ENCODE data around the gene HOXA5. TPM values are rescaled to one million over a fixed set of nuclear protein-coding genes. Genes with fewer than 3 reads are reported as not detected.

HOXA5 gene
- total RNA-seq, 1 donor from 2014 or later = 4.2 TPM

- peaks cover 7 to 17% (median 15%) of the 10 kb centered on the region in 3 donors for H3K27me3 ChIP-seq (ENCODE audit: control insufficient read depth in 3 of 3, insufficient read depth in 3 of 3, low read length in 3 of 3)
- H3K36me3 ChIP-seq (ENCODE audit: control insufficient read depth in 3 of 3, insufficient read depth in 3 of 3, low read length in 3 of 3) = no peaks in the 10 kb centered on the region
- H3K27ac ChIP-seq (ENCODE audit: low read depth, low read length) = peak overlapping the region; percentile 84
- H3K9me3 ChIP-seq (ENCODE audit: control insufficient read depth in 3 of 3, low read length in 3 of 3) = no peaks in the 10 kb centered on the region
- peaks cover 41 to 57% (median 45%) of the 10 kb centered on the region in 3 donors for H3K4me1 ChIP-seq (ENCODE audit: control insufficient read depth in 3 of 3, insufficient read depth in 3 of 3, low read length in 3 of 3)
- H3K4me3 ChIP-seq (ENCODE audit: low read length in 3 of 3) = peak overlapping the region; percentile 48 to 84 (median 81)
- peak overlapping the region; percentile 58 to 97 (median 69) for H3K9ac ChIP-seq (ENCODE audit: low read depth in 1 of 3, low read length in 3 of 3)
Observed at GRCh38 chr7:27176524-27176845, 33.0 kb upstream of the HOXA5 start.

- Histone ChIP-seq H3K9ac (ENCODE audit: low read depth in 1 of 3, low read length in 3 of 3) (peak overlapping the region; percentile 58 to 97 (median 69)), H3K9me3 (ENCODE audit: control insufficient read depth in 3 of 3, low read length in 3 of 3) (no peaks in the 10 kb centered on the region), H3K27me3 (ENCODE audit: control insufficient read depth in 3 of 3, insufficient read depth in 3 of 3, low read length in 3 of 3) (peaks cover 7 to 20% (median 13%) of the 10 kb centered on the region in 3 donors), H3K27ac (ENCODE audit: low read depth, low read length) (peak overlapping the region; percentile 84), H3K4me3 (ENCODE audit: low read length in 3 of 3) (peak overlapping the region; percentile 48 to 84 (median 81)), H3K4me1 (ENCODE audit: control insufficient read depth in 3 of 3, insufficient read depth in 3 of 3, low read length in 3 of 3) (peaks cover 45 to 60% (median 48%) of the 10 kb centered on the region in 3 donors), H3K36me3 (ENCODE audit: control insufficient read depth in 3 of 3, insufficient read depth in 3 of 3, low read length in 3 of 3) (no peaks in the 10 kb centered on the region)
Observed at GRCh38 chr7:27175626-27176523, 32.4 kb upstream of the HOXA5 start.

DNA sequence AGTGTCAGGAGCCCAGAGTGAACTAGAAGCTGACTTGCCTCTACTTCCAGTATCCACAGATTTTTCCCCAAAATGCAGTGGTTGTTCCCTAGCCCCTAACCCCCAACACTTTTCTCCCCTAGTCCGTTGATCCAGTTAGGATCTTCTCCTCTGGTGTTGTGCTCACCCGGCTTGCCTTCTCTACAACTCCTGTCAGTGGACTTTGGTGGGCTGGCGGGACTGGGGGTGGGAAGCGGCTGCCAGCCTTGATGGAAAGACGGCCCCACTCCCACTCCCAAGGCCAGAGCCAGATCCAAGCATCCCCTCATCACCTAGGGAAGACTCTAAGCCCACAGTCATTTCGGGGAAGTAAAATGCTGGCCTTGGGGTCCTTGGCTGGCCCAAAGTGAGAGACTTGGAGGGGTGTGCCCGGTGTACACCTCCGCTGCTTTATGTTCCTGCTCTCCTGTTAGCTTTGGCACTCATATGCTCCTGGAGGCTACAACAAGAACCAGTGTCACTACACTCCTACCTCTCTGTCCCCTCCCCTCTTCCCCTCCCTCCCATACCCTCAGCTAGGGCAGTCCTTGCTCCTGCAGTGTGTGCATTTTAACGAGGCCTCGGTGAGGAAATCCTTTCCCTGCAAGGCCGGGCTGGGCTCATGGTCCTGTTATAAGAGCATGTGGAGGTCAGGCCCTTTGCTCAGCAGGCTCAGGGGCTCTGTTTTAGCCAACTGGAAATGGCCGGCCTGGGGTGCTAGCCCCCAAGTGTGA is 31.6 kb upstream of the HOXA5 start:
- peaks cover 47 to 54% (median 53%) of the 10 kb centered on the region in 3 donors for H3K4me1 ChIP-seq (ENCODE audit: control insufficient read depth in 3 of 3, insufficient read depth in 3 of 3, low read length in 3 of 3)
- peak overlapping the region; percentile 84 for H3K27ac ChIP-seq (ENCODE audit: low read depth, low read length)
- H3K36me3 ChIP-seq (ENCODE audit: control insufficient read depth in 3 of 3, insufficient read depth in 3 of 3, low read length in 3 of 3) = no peaks in the 10 kb centered on the region
- peak overlapping the region; percentile 74 to 97 (median 90) for H3K9ac ChIP-seq (ENCODE audit: low read depth in 1 of 3, low read length in 3 of 3)
- H3K4me3 ChIP-seq (ENCODE audit: low read length in 3 of 3) = peak overlapping the region; percentile 60 to 84 (median 81)
- peaks cover 3 to 20% (median 7%) of the 10 kb centered on the region in 3 donors for H3K27me3 ChIP-seq (ENCODE audit: control insufficient read depth in 3 of 3, insufficient read depth in 3 of 3, low read length in 3 of 3)
- no peaks in the 10 kb centered on the region for H3K9me3 ChIP-seq (ENCODE audit: control insufficient read depth in 3 of 3, low read length in 3 of 3)

DNA sequence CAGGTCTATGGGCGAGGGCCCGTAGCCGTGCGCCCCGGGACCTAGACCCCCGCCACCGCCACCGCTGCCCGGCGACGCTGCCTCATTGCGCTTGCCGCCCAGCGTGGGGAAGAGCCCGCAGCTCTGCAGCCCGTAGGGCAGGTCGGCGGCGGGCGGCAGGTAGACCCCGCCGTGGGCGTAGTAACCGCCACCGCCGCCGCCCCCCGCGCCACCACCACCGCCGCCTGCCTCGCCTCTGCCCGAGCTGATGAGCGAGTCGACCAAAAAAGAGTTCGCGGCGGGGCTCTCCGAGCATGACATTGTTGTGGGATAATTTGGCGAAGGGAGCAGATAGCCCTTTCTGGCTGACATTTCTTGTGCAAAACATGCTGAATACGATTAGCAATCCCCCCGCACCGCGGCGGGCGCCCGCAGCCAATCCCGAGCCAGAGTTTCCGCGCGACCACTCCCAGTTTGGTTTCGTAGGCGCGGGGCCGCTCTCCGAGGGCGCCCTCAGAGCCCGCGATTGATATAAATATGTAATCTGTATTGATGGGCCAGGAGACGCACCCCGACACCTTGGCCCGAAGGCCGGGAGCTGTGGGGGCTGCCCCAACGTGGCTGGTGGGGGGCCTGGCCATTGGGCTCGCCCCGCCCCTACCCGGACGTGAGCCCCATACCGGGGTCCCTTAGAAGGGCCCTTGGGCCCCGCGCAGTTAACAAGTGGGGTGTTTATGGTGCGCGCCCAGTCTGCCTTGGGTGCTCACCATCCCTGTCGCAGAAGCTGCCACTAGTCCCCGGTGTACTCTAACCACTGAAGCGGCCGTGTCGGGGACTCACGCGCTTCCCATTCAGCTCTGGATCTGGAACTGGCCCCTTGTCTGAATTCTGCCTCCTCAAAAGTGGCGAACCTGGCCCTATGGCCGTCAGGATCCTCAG is 30.7 kb upstream of the HOXA5 start, which contains the start of gene HOXA10:
HOXA10 (minus strand) TSS at position 365 of the 918 bp plus-strand sequence; CDS start at position 351, 14 bp downstream.
- Histone ChIP-seq H3K4me1 (ENCODE audit: control insufficient read depth in 3 of 3, insufficient read depth in 3 of 3, low read length in 3 of 3) (peaks cover 49 to 54% (median 52%) of the 10 kb centered on the region in 3 donors), H3K9ac (ENCODE audit: low read depth in 1 of 3, low read length in 3 of 3) (peak within 1 kb of the TSS; percentile 74 to 97 (median 90))

DNA sequence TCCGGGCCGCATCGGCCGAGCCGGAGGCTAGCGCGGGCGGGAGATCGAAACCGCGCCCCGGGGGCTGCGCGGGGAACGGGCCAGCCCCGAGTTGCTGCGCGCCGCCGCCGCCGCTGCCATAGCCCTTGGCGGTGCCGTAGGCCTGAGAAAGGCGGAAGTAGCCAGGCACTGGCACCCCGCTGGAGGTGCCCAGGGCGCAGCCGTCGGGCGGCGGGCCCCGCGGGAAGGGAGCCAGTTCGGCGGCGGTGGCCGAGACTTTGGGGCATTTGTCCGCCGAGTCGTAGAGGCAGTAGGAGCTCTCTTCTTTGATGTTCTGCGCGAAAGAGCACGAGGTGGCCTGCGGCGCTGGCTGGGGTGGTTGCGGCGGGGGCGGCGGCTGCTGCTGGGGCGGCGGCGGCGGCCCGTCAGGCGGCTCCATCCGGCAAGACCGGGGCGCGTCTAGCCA is 30.1 kb upstream of the HOXA5 start:
- Histone ChIP-seq H3K4me3 (ENCODE audit: low read length in 3 of 3) (peak overlapping the region; percentile 69 to 84 (median 81)), H3K4me1 (ENCODE audit: control insufficient read depth in 3 of 3, insufficient read depth in 3 of 3, low read length in 3 of 3) (peaks cover 52 to 59% (median 55%) of the 10 kb centered on the region in 3 donors), H3K9ac (ENCODE audit: low read depth in 1 of 3, low read length in 3 of 3) (peak overlapping the region; percentile 74 to 97 (median 90)), H3K9me3 (ENCODE audit: control insufficient read depth in 3 of 3, low read length in 3 of 3) (no peaks in the 10 kb centered on the region), H3K36me3 (ENCODE audit: control insufficient read depth in 3 of 3, insufficient read depth in 3 of 3, low read length in 3 of 3) (no peaks in the 10 kb centered on the region), H3K27me3 (ENCODE audit: control insufficient read depth in 3 of 3, insufficient read depth in 3 of 3, low read length in 3 of 3) (peaks cover 3 to 20% (median 4%) of the 10 kb centered on the region in 3 donors), H3K27ac (ENCODE audit: low read depth, low read length) (peak overlapping the region; percentile 84)

More for the DNA sequence above, 30.7 kb upstream of the HOXA5 start, which contains the start of gene HOXA10:
- H3K4me3 ChIP-seq (ENCODE audit: low read length in 3 of 3) = peak within 1 kb of the TSS; percentile 69 to 84 (median 81)
- H3K36me3 ChIP-seq (ENCODE audit: control insufficient read depth in 3 of 3, insufficient read depth in 3 of 3, low read length in 3 of 3) = no peaks in the 10 kb centered on the region
- H3K9me3 ChIP-seq (ENCODE audit: control insufficient read depth in 3 of 3, low read length in 3 of 3) = no peaks in the 10 kb centered on the region
- H3K27me3 ChIP-seq (ENCODE audit: control insufficient read depth in 3 of 3, insufficient read depth in 3 of 3, low read length in 3 of 3) = peaks cover 3 to 20% (median 4%) of the 10 kb centered on the region in 3 donors
- peak within 1 kb of the TSS; percentile 84 for H3K27ac ChIP-seq (ENCODE audit: low read depth, low read length)

GRCh38 chr7:27172823-27173510 is 29.5 kb upstream of the HOXA5 start:
- peak overlapping the region; percentile 80 to 84 (median 81) for H3K4me3 ChIP-seq (ENCODE audit: low read length in 3 of 3)
- peak overlapping the region; percentile 74 to 97 (median 90) for H3K9ac ChIP-seq (ENCODE audit: low read depth in 1 of 3, low read length in 3 of 3)
- H3K4me1 ChIP-seq (ENCODE audit: control insufficient read depth in 3 of 3, insufficient read depth in 3 of 3, low read length in 3 of 3) = peaks cover 56 to 64% (median 60%) of the 10 kb centered on the region in 3 donors
- H3K27me3 ChIP-seq (ENCODE audit: control insufficient read depth in 3 of 3, insufficient read depth in 3 of 3, low read length in 3 of 3) = peaks cover 6 to 20% (median 7%) of the 10 kb centered on the region in 3 donors
- no peaks in the 10 kb centered on the region for H3K36me3 ChIP-seq (ENCODE audit: control insufficient read depth in 3 of 3, insufficient read depth in 3 of 3, low read length in 3 of 3)
- peak overlapping the region; percentile 84 for H3K27ac ChIP-seq (ENCODE audit: low read depth, low read length)
- no peaks in the 10 kb centered on the region for H3K9me3 ChIP-seq (ENCODE audit: control insufficient read depth in 3 of 3, low read length in 3 of 3)

DNA sequence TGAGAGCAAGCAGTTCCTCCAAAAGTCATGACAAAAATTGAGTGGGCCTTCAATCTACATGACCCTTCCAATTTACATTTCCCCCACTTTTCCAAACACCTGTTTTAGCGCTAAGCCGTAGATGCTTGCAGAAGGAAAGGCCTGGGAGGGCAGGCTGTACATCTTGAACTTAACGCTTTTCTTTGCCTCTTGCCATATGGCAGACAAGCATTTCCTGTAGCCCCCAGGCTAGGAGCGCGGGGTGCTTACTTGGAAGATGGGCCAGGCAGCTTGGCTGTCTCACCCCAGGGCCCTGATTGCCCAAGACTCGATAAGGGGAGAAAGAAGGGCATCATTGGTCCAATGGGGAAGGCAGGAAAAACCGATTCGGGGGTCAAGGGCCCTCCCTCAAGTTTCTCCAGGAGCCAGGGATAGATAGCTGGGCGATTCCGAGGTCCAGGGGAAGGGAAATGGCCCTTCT is 28.9 kb upstream of the HOXA5 start:
- peaks cover 50 to 66% (median 58%) of the 10 kb centered on the region in 3 donors for H3K4me1 ChIP-seq (ENCODE audit: control insufficient read depth in 3 of 3, insufficient read depth in 3 of 3, low read length in 3 of 3)
- H3K27me3 ChIP-seq (ENCODE audit: control insufficient read depth in 3 of 3, insufficient read depth in 3 of 3, low read length in 3 of 3) = peaks cover 6 to 20% (median 7%) of the 10 kb centered on the region in 3 donors
- H3K9ac ChIP-seq (ENCODE audit: low read depth in 1 of 3, low read length in 3 of 3) = peak overlapping the region; percentile 74 to 97 (median 90)
- no peaks in the 10 kb centered on the region for H3K36me3 ChIP-seq (ENCODE audit: control insufficient read depth in 3 of 3, insufficient read depth in 3 of 3, low read length in 3 of 3)
- no peaks in the 10 kb centered on the region for H3K9me3 ChIP-seq (ENCODE audit: control insufficient read depth in 3 of 3, low read length in 3 of 3)
- H3K27ac ChIP-seq (ENCODE audit: low read depth, low read length) = peak overlapping the region; percentile 84
- H3K4me3 ChIP-seq (ENCODE audit: low read length in 3 of 3) = peak overlapping the region; percentile 80 to 84 (median 81)

- Histone ChIP-seq H3K27me3 (ENCODE audit: control insufficient read depth in 3 of 3, insufficient read depth in 3 of 3, low read length in 3 of 3) (peaks cover 6 to 20% (median 7%) of the 10 kb centered on the region in 3 donors), H3K27ac (ENCODE audit: low read depth, low read length) (peak overlapping the region; percentile 84), H3K9me3 (ENCODE audit: control insufficient read depth in 3 of 3, low read length in 3 of 3) (no peaks in the 10 kb centered on the region), H3K4me1 (ENCODE audit: control insufficient read depth in 3 of 3, insufficient read depth in 3 of 3, low read length in 3 of 3) (peaks cover 48 to 66% (median 53%) of the 10 kb centered on the region in 3 donors), H3K4me3 (ENCODE audit: low read length in 3 of 3) (peak overlapping the region; percentile 80 to 84 (median 81)), H3K9ac (ENCODE audit: low read depth in 1 of 3, low read length in 3 of 3) (peak overlapping the region; percentile 74 to 97 (median 90)), H3K36me3 (ENCODE audit: control insufficient read depth in 3 of 3, insufficient read depth in 3 of 3, low read length in 3 of 3) (no peaks in the 10 kb centered on the region)
Observed at GRCh38 chr7:27171637-27172314, 28.3 kb upstream of the HOXA5 start.

All from skeletal muscle tissue (tissue), 4 donors.